HG02884 (cell line): ENCODE data around the gene KANSL1.

Experiments used
- ATAC-seq: cut with Tn5 transposase; IDR thresholded peaks from one replicate; pipeline ENCODE4 v1.9.1; 2021; ENCODE audit warnings: mild to moderate bottlenecking, moderate library complexity; ENCODE audit not compliant: unreplicated experiment

The KANSL1 gene

DNA sequence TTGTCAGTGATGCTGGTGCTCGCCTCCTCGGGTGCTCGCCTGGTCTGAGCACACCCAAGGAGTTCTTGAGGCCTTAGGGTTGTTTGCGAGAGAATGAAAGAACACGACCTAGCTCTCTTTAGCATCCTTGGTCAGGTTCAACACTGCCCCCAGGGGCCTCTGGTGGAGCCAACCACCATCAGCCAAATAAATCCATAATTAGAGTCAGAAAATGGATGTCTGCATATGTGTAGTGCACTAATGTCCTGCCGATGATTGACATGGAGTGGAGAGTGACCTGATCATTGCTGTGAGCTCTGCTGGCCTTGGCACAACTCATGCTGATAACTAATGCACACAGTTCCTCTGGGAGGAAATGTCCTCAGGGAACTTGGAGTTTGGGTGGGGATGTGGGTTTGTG lies 202.3 kb downstream of the KANSL1 start:
- no peak for ATAC-seq

- no peak for ATAC-seq
These were observed 203.5 kb downstream of the KANSL1 start for GRCh38 chr17:45989759-45990158.

DNA sequence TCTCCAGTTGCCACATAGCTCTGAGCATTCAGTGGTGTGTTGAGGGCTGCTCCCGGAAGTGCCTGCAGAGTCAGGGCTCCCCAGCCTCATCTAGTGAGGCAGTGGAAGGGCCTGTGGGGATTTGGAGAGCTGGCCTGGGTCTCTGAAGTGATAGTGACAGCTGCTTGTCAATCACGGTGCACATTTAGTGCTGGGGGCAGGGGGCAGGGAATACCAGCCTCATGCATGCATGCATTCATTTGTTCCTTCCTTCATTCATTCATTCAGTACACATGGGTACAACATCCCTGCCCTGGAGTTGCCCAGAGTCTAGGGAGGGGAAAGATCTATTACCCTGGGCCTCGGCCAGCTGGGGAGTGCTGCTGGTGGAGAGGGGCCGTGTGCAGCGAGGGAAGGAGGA lies 205.5 kb downstream of the KANSL1 start:
- no peak for ATAC-seq

DNA sequence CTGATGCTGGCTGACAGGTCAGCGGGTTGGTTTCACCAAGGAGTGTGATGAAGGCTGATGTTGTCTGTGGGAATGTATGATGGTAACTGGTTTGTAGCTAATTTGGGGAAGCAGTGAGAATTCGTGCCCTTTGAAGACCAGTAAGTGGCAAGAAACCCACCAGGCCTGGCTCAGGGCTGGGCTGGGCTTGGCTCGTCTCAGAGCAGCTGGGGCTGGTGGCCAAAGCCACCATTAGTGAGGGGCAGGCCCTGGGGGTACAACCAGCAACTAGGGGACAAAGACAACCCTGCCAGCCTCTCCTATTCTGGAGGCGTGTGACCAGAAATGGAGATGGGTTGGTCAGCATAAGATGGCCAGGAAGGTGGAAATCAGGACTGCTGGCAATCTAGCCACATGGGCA lies 207.2 kb downstream of the KANSL1 start:
- no peak for ATAC-seq

DNA sequence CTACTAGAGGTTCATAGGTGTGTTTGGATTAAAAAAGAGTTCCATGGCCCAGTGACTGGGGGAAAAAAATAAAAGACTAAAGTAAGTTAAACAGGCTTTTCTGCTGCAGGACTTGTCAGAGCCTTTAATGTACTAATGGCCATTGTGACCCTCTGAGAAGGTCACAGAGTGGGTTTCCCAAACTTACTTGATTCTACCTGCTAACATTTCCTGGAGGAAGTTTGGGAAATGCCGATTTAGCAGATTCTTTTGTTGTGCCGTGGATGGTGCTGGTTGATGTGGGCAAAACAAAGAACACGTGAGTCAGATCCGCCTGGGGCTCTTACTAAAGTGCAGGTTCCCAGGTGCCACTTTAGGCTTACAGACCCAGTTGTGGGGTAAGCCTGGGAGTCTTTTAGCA lies 207.8 kb downstream of the KANSL1 start:
- no peak for ATAC-seq

- no peak for ATAC-seq
These were observed 208.9 kb downstream of the KANSL1 start for GRCh38 chr17:45984368-45984767.

DNA sequence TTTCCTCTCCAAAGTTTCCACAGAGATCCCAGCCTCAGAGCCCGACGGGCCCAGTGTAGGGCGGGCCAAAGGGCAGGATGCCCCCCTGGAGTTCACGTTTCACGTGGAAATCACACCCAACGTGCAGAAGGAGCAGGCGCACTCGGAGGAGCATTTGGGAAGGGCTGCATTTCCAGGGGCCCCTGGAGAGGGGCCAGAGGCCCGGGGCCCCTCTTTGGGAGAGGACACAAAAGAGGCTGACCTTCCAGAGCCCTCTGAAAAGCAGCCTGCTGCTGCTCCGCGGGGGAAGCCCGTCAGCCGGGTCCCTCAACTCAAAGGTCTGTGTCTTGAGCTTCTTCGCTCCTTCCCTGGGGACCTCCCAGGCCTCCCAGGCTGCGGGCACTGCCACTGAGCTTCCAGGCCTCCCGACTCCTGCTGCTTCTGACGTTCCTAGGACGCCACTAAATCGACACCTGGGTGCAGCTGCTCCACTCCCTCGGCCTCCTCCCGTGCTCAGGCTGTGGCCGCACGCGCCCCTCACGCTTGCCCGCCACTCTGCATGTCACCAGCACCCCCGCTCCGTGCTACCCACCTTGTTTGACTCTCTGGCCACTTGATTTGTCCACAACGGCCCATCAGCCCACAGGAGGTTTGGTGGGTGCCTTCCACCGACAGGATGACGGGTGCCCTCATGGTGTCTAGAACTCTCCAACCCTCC lies 209.5 kb downstream of the KANSL1 start:
- no peak for ATAC-seq

GRCh38 chr17:45982791-45983613 lies 210.2 kb downstream of the KANSL1 start:
- ATAC-seq: no peak

- no peak for ATAC-seq
These were observed 211.9 kb downstream of the KANSL1 start for GRCh38 chr17:45981306-45981705.

GRCh38 chr17:45980855-45981254 lies 212.4 kb downstream of the KANSL1 start:
- no peak for ATAC-seq
